ELR (cell line): ENCODE measurements around the gene SLC30A7.

Source experiments
- DNase-seq: peaks from one replicate; pipeline ENCODE4 v3.0.0-alpha.2; 2015; ENCODE audit warnings: low read depth

Gene SLC30A7

DNA sequence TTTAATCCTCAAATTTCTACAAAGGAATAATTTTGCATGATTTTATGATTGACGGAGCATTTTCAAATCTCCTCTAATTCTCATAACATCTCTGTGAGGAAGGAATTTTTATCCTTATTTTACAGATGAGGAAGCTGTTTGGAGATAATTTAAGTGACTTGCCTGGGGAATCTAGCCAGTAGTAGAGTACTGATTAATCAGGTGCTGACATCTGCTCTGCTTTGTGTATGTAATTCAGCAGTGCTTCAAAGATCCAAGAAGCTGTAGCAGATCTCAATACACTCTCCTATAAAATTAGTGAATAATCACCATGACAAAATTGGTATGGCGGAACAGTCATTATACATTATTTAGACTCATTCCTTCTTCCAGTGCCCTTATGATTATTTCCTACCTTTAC, 83.7 kb downstream of the SLC30A7 start:
- no peak for DNase-seq

DNA sequence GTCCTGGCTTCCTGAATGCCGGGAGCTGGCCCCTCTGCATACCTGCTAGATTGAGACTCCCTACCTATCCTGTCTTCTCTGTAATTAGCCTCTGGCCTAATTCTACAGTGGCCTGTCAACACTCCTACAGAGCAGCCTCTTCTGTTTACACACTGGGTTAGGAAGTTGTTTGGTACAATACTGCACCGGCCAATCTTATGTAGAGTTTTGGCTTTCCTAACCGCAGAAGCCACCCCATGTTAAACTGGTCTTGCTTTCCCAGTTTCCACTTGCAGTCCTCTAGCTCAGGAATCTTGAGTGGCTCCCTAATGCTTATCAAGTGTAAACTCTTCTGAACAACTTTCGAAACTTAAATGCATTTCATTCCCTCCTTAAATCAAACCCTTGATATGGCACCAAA, 86.9 kb downstream of the SLC30A7 start:
- DNase-seq = no peak

DNA sequence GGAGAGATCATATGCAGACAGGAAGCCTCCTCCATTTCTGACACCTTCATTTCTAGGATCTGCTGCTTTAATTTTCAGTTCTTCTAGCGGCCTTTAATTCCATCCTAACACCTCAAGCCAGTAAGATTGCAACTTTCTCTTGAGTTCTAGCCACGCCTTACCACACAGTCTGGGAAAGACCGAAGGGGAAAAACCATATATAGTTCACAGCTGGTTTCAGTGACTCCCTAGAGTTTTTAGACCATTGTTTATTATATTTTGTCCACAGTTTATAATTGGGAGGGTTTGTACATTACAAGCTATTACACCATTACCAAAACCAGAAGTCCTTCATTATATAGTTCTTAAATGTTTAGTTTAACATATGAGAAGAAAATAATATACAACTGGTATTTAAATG, 92.2 kb downstream of the SLC30A7 start:
- DNase-seq = no peak

DNA sequence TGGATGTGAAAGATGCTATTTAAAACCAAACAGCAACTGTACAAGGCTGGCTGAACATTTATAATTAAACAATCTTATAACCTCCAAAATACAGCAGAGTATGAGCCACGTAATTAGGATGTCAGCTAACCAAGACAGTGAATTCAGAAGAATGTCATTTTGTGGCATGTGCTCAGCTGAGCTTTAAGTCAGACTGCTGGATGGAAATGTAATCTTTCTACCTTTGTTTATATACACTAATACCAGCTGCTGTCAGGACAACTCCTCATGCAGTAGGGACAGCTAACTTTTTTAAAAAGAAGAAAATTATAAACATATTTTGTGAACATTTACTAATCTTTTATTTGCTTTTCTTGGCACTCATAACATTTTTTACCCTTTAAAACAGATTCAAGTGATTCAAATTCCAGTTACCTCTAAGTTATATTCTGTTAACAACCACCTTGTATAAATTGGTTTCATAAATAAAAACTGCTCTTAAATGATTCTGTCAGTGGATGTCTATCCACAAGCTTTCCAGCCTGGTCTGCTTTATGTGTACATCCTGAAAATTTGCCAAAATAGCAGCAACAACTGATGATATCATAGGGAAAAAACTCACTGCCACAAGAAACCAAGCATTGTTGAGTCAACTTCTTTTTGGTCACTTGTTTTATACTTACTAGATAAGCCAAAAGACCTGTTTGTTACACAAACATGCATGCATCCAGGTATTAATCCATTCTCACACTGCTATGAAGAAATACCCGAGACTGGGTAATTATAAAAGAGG, 93.6 kb downstream of the SLC30A7 start:
- DNase-seq = peak; percentile 90

DNA sequence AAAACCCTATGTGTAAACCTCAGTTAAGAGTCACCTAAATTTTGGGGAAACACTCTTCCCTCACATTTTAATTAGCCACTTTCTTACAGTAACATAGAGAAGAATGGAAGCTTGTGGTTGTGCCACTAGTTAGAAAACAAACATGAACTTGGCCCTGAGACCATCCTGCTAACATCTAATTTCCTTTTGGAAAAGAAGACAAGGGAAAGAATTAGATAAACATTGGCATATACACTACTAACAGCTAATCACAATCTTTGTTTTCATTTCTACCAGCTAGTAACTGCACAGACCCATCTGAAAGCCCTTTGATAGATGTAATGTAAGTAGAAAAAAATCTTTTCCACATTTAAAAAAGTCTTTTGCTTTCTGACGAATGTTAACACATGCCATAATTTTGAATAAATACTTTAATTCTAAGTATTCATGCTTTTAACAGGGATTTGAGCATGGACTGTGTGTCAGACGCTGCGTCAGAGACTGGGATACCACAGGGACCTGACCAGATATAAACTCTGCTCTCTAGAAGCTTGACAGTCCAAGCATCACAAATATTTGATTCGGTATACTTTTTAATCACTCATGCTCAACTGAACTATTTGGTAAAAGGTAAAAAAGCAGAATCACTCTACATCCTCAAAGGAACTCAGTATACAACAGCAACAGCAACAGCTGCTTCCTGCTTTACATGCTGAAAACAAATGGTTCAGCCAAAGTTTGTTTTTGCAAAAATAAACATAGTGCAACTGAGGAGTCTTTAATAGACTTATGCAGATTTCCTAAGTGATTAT, 99.5 kb downstream of the SLC30A7 start:
- DNase-seq = no peak

DNA sequence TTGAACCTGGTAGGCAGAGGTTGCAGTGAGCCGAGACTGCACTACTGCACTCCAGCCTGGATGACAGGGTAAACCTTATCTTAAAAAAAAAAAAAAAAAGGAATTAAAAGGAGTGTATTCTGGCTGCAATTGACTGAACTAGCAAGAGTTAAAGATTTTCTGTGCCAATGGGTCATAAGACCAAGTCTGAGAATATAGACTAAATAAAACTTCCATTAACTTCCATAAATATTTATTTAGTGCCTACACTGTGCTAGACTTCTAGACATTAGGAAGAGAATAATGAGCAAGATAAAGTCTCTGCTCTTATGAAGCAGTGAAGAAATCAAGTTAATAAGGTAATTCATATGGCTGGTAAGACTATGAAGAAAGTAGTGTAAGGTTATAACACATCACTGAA, 102.5 kb downstream of the SLC30A7 start:
- DNase-seq = no peak

DNA sequence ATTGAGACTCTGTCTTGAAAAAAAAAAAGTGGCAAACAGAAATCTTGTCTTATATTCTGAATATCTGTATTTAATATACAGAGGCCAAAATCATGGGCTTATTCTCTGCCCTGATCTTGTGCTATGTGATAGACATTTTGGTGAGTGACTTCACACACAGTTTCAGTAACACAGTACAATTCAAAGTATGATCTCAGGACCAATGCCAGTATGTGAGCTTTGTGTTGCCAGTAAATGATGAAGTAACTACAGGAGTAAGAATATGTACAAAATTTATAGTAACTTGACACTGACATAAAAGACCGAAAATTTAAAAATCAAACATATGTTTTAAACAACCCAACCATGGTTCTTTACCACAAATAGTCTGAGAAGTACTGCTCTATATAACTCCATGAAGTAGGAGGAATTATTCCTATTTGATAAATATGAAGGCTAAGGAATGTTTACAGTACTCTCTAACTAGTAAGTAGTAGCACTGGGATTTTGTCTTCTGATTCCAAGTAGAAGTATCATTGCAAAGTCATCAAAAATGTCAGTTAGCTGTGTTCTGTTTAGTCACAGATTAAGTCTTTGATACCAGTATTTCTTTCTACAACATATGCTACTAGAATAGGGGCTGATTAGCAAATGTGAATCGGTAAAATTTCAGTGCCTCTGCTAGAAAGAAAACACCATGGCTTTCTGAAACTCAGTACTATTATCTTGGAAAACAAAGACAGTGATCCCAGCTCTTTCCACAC, 104.4 kb downstream of the SLC30A7 start:
- DNase-seq = no peak

DNA sequence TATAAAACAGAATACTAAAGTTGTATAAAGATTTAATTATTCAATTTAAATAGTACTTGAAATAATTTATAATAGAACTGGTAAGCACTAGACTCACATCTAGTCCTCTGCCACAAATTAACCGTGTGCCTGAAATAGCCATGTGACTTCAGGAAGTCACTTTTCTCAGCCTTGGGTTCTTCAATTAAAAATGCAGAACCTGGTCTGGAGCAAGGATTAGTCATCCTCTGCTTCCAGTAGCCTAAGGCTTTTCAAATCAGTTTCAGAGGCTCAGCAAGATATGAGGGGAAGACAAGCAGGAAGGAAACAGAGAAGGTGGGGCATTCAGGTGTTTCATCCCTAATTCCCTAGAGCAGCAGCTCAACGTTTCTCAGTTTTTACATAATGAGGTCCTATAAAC, 106.7 kb downstream of the SLC30A7 start:
- peak; percentile 75 for DNase-seq

DNA sequence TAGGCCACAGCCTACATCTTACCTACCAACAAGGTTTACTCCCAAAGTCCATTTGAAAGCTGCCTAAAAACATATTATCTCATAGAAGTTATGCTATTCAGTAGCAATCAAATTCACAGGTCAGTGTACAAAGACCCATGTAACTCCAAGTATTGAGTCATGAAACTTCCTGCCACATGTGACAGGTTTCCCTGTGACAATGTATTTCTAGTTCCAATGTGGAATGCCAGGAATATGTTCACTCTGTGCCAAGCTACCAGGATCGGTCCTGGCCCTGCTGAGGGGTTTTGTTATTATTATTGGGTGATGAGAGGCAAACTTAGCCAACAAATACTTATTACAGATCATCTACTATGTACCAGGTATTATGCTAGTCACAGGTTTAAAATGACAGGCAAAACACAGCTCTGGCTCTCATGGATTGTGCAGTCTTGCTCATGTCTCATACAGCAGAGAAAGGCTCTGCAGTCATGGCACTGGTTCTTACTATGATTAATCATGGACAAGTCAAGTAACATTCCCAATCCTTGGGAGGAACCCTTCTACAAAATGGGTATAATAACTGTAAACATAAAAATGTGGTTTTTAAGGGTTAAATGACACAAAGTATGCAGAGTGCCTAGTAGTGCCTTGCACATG, 107.2 kb downstream of the SLC30A7 start:
- DNase-seq = no peak

DNA sequence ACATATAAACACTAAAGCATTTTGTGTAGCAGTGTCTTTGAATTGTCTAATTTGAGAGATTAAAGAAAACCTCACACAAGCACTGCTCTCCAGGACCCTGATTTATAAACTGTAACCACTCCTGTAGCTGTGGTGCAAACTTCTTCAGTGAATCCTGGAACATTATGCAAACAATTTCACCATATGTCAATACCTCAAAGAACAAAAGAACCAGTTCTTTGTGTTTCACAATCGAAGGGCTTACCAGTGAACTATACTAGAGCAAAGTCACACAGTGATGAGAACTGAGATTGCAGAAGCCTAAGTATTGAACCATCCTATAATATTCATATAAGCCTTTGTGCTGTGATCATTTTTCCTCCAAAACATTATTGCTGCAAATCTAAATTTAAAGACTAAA, 108.2 kb downstream of the SLC30A7 start:
- no peak for DNase-seq

DNA sequence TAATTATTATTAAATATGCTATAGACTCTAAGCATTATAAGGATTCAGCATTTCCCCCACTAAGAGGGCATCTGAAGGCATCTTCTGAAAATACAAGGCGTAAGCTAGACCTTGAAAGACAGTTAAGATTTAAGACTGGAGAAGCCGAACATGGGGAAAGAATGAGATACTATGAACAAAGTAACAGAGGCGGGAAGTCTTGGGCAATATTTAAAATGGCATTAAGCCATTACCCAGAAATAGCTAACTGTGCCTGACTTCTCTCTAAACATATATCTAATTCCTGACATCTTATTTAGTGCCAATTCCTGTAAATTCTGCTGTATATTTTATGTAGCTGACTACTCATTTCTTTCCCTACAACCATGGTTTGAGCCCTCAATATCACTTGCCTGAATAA, 108.8 kb downstream of the SLC30A7 start:
- DNase-seq = no peak

DNA sequence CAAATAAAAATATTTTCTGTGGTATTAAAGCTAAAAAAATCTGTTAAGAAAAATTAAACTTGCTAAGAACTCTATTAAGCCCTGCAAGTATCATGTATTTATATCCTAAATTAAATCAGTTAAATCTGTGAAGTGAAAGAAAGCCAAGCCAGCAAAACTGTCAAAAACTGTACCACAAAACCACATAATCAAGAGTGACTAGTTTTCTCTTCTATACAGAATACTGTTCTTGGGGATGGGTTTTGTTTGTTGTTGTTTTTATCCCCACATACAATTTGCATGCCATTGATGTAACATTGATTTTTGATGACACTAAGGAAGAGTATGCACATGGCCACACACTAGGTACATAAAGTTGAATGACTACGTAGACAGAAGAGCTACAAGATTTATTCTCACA, 109.3 kb downstream of the SLC30A7 start:
- DNase-seq = no peak

DNA sequence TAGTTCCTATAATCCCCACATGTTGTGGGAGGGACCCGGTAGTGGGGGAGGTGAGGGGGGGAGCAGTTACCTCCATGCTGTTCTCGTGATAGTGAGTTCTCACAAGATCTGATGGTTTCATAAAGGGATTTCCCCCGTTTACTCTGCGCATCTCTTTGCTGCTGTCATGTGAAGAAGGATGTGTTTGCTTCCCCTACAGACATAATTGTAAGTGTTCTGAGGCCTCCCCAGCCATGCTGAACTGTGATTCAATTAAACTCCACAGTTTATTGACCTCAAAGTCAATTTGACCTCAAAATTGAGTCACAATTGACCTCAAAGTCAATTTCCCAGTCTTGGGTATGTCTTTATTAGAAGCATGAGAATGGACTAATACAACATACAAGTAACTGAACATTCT, 110.0 kb downstream of the SLC30A7 start:
- no peak for DNase-seq

DNA sequence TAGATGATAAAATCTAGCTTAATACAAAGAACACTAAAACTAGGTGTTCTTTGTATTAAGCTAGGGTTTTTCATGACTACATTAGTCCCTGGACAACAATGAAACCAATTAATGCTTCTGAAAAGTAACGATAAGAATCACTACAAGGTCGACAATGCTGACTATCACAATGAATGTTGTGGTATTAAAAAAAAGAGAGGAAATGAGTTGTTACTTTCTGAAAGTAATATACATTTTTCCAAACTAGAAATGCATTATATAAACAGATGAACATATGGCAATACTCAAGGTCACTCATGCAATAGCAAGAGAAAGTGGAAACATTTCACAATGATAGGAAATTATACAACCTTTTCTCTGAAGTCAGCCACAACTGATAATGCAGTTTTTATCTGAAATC, 110.7 kb downstream of the SLC30A7 start:
- DNase-seq = peak; percentile 32

DNA sequence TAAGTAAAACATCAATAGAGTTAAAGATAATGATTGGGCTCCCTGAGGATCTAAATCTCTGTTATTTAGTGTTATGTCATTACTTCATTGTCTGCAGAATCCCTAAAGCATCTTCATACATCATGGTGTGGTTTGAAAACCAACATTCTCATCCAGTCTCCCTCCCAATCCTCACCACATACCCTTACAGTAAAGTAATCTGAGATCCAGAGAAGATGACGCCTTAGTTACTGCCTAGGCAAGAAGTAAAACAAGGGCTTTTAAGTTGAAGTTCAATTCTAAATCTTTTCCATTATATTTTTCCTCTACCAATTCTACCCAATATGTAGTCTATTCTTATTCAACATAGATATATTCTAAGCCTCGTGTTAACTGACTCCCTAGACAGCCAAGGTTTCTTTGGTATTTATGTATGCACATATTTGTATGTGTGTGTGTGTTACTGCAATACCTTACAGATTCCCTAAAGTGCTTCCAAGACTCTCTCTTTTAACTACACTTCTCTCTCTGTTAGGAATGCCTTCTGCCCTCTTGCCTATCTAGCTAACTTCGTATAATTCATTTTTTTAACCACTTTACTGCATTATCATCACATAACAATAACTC, 112.4 kb downstream of the SLC30A7 start:
- no peak for DNase-seq

DNA sequence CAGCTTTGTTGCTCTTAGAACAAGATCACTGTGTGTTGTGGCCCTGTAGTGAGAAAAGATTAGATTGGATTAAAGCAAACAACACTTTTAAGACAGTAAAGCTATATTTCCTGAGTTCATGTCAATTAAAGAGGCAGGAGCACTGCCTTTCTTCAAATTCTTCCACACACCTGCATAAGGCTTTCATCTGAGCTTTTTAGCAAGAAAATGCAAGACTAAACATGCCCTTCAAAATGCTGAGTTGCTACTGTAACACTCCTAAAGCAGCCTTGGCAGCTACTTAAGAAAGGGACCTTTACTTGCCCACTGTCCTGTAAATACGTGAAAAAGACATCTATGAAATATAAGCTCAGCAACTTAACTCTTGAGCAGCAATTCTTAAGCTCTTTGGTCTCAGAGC, 117.9 kb downstream of the SLC30A7 start:
- no peak for DNase-seq

DNA sequence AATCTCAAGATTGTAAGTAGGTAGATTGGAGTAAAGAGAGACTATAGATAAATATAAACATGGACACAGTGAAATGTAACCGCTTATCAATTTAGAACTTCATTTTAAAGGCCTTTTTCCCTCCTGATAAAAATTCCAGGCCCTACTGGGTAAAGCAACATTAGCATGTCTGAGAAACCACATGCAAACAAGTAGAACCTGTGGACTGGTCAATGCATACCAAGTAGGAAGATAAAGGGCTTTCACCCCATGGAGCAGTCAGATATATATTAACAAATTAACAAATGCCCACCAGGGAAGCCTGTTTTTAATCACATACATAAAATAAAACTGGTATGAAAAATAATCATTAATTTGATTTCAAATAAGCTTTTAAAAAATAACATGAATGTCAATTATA, 121.6 kb downstream of the SLC30A7 start:
- DNase-seq = no peak

DNA sequence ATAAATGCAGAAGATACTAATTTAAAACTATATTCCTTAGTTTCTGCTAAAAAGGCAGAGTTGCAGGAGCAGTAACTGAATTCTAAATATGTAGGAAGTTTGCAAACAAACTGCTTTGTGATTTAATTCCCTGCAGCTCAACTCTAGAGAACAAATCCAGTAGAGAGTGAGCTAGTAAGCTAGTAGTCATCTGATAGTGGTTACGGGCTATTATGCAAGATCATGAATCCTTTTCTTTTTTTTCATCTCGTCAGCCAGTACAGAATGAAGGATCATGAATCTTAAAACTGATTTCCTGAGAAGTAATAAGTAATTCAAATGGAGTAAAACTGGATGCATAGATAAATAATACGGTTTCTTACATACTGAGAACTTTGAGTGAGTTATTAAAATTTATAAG, 126.4 kb downstream of the SLC30A7 start:
- peak; percentile 74 for DNase-seq

DNA sequence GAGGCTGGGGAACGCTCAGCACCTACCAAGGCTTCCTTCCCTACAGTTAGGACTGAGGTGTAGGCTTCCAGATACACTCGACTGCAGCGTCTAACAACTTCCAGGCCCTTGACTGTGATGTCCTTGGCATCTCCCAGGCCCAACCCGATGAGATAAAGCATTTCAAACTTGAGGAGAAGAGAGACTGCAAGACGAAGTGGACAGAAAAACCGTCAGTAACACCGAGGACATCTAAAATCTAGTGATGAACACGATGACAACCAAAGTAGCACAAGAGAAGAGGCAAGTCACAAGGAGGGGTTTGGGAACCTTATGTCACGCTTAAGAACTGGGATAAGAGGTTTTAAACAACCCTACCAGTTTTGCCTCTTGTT, 129.4 kb downstream of the SLC30A7 start:
- peak; percentile 46 for DNase-seq

DNA sequence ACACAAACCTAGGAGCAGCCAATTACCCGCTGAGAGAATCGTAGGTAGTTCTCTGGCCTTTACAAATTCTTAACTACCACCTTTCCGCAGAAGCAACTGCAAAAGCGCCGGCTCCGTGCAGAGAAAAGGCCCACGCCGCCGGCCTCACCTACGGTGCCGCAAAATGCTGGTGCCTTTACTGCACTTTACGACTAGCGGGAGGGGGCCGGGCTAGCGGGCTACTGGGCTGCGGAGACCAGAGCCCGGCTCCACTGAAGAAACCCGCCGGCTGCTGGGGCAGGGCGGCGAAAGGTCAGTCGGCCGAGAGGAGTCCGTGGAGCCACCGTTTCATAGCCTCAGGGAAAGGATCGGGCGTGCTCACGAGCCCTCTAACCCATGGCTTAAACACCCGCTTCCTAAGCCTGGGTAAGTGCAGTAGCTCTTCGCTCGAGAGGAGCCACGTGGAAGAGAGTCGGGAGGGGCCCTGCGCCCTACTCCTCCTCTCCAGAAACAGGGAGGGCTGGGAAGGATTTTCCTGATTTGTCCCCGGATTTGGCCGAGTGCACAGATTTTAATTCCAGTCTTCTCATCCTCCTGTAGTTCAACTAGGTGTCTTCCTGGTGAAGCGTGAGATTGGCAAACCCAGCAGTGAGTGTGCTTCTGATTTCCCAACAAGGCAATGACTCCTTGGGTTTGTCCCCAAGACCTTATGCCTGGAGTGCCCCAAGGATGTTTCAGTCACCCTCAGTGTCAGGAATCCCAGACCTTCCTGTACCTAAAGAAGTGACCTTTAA, 130.0 kb downstream of the SLC30A7 start, which contains the start of gene DPH5:
DPH5 (minus strand) TSS at position 128 of the 773 bp plus-strand sequence. CDS start 341 bp downstream, outside the sequence.
- peak; percentile 96 for DNase-seq

DNA sequence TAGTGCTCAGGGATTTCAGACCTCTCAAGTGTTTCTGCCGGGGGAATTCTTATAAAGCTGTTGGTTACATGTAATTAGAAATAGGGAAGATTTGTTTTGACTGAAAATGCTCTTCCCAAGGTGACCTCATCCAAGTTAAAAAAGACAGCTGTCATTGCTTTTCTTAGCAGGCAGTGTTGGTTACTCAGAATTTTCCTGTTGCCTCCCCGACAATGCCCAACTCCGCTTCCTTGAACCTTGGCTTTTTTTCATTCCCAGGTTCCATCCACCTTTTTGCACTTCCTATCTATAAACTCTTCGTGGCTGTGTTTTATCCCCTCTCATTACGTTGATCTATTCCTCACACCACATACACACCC, 130.5 kb downstream of the SLC30A7 start:
- DNase-seq = no peak
